Keratinocyte (primary cell): ENCODE data around the gene STS. TPM values are rescaled to one million over a fixed set of nuclear protein-coding genes. Genes with fewer than 3 reads are reported as not detected.

Source experiments
- DNase-seq: peaks from one replicate; pipeline ENCODE4 v3.0.0-alpha.2; 2011; ENCODE audit warnings: low read depth, missing footprints, low spot score
- FAIRE-seq: peaks from 2 replicates; lab custom pipeline; 2011; peaks lifted over from hg19 to GRCh38; lab: Jason Lieb, UNC
- H2AFZ ChIP-seq: 2 replicates; pipeline ENCODE4 v1.6.0; 2012; ENCODE audit warnings: low read length, control low read depth, inconsistent platforms; ENCODE audit not compliant: control insufficient read depth
- H3K27ac ChIP-seq: 2 replicates; pipeline ENCODE4 v1.5.1; 2011; ENCODE audit warnings: low read length; ENCODE audit not compliant: control insufficient read depth, insufficient read depth
- H3K27me3 ChIP-seq: 3 replicates; pipeline ENCODE4 v1.6.0; 2011; ENCODE audit warnings: low read length; ENCODE audit not compliant: control insufficient read depth, insufficient read depth; ENCODE audit errors: extremely low read depth
- H3K36me3 ChIP-seq, 2 experiments: 2 replicates in 1 of 2; 3 replicates in 1 of 2; pipeline ENCODE4 v1.5.1; 2011; ENCODE audit warnings: low read length in 2 of 2, mild to moderate bottlenecking in 1 of 2; ENCODE audit not compliant: control insufficient read depth in 2 of 2, insufficient read depth in 2 of 2; ENCODE audit errors: extremely low read depth in 1 of 2
- H3K4me1 ChIP-seq: 3 replicates; pipeline ENCODE4 v1.5.1; 2011; ENCODE audit warnings: low read length; ENCODE audit not compliant: control insufficient read depth, insufficient read depth; ENCODE audit errors: extremely low read depth
- H3K4me2 ChIP-seq: 3 replicates; pipeline ENCODE4 v1.6.0; 2011; ENCODE audit warnings: low read depth, low read length; ENCODE audit not compliant: control insufficient read depth, insufficient read depth; ENCODE audit errors: extremely low read depth
- H3K4me3 ChIP-seq, 3 experiments: fragments of 200-600 bp in 1 of 3; sonication (generic) in 1 of 3; 2 replicates in 2 of 3; 3 replicates in 1 of 3; pipeline ENCODE4 v1.5.1; 2011 to 2016; ENCODE audit warnings: low read length in 3 of 3, mild to moderate bottlenecking in 3 of 3, control low read depth in 2 of 3, inconsistent platforms in 1 of 3, low read depth in 1 of 3, mixed read lengths in 1 of 3, mixed run types in 1 of 3, moderate library complexity in 1 of 3; ENCODE audit not compliant: control insufficient read depth in 2 of 3, insufficient read depth in 2 of 3; ENCODE audit errors: extremely low read depth in 1 of 3
- H3K79me2 ChIP-seq: 2 replicates; pipeline ENCODE4 v1.6.0; 2012; ENCODE audit warnings: low read length; ENCODE audit not compliant: control insufficient read depth, insufficient read depth
- H3K9ac ChIP-seq: 3 replicates; pipeline ENCODE4 v1.6.0; 2011; ENCODE audit warnings: low read length; ENCODE audit not compliant: control insufficient read depth, insufficient read depth; ENCODE audit errors: extremely low read depth
- H3K9me1 ChIP-seq: 3 replicates; pipeline ENCODE4 v1.6.0; 2011; ENCODE audit warnings: low read length; ENCODE audit not compliant: control insufficient read depth, insufficient read depth; ENCODE audit errors: extremely low read depth
- H3K9me3 ChIP-seq: 2 replicates; pipeline ENCODE4 v1.5.1; 2012; ENCODE audit warnings: low read depth, low read length; ENCODE audit not compliant: control insufficient read depth
- H4K20me1 ChIP-seq: 3 replicates; pipeline ENCODE4 v1.6.0; 2011; ENCODE audit warnings: low read length; ENCODE audit not compliant: control insufficient read depth, insufficient read depth; ENCODE audit errors: extremely low read depth
- EZH2 ChIP-seq: IDR thresholded peaks from one replicate; pipeline ENCODE4 v1.6.1; 2012; ENCODE audit warnings: inconsistent platforms, mild to moderate bottlenecking, low read length, moderate library complexity
- dilution Hi-C: fragments of 300-500 bp; cut with MboI; formaldehyde crosslinking; loops from one replicate; pipeline ENCODE4 v1.7.0; 2020; ENCODE audit warnings: low sequenced_read_pairs; ENCODE audit not compliant: extremely low pct_ligation_motif_present
- polyA plus RNA-seq, 5 experiments: library from polyadenylated mRNA; depleted of rRNA in 3 of 5; stranded (reverse) in 3 of 5; stranded (forward) in 1 of 5; unstranded in 1 of 5; fragments of >200 nt; gene quantifications; 1 replicate in 1 of 5; 2 replicates in 3 of 5; 3 replicates in 1 of 5; pipeline versions ENCODE4 v1.2.1 to v1.2.3, GENCODE V29; 2011 to 2012; ENCODE audit warnings: missing spikeins in 2 of 5, low read depth in 1 of 5, low replicate concordance in 1 of 5
- TF ChIP-seq, protein P1 (sequence below), 3 experiments: IDR thresholded peaks in 1 of 3; conservative IDR thresholded peaks in 1 of 3; optimal IDR thresholded peaks in 1 of 3; 2 replicates in 2 of 3; 3 replicates in 1 of 3; pipeline versions ENCODE3 to v1.5.1; 2011; ENCODE audit warnings: low read length in 3 of 3, mild to moderate bottlenecking in 3 of 3, moderate library complexity in 2 of 3, control low read depth in 1 of 3, inconsistent platforms in 1 of 3; ENCODE audit not compliant: insufficient read depth in 2 of 3; ENCODE audit errors: extremely low read depth in 1 of 3

STS gene
- polyA plus RNA-seq, 1 donor (not counting 4 experiments of a cell fraction or from before 2014, with no cell fraction given) = 2.9 TPM

DNA sequence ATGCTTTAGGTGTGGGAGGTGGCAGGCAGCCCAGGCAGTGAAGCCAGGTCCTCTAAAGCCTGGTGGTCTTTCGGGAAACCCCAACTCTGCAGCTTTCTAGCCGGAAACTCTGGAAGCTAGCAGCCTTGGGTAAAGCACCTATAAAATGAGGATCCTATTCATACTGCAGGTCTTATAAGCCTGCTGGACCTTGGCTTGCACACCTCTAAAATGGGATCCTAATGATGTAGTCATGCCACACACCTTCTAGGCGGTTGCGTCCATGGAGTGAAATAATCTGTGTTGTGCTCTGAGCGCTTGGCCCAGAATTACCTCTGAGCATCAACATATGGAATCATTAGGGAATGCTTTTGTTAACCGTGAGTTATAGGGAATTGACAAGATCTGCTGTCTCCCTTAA is 36.0 kb upstream of the STS start:
- Histone ChIP-seq H3K36me3 (peaks cover 0 to 7% of the 10 kb centered on the region in 2 experiments), H3K79me2 (peaks cover 9% of the 10 kb centered on the region), H3K9ac (no peak overlapping the region), H3K9me1 (no peaks in the 10 kb centered on the region), H3K27me3 (no peaks in the 10 kb centered on the region), H3K9me3 (no peaks in the 10 kb centered on the region), H2AFZ (no peak overlapping the region), H3K4me1 (peaks cover 11% of the 10 kb centered on the region), H3K4me3 (no peak overlapping the region), H3K4me2 (no peak overlapping the region), H3K27ac (no peak overlapping the region), H4K20me1 (peaks cover 4% of the 10 kb centered on the region)
- DNase-seq (no peak), FAIRE-seq (no peak)
- TF ChIP-seq, protein P1, sequence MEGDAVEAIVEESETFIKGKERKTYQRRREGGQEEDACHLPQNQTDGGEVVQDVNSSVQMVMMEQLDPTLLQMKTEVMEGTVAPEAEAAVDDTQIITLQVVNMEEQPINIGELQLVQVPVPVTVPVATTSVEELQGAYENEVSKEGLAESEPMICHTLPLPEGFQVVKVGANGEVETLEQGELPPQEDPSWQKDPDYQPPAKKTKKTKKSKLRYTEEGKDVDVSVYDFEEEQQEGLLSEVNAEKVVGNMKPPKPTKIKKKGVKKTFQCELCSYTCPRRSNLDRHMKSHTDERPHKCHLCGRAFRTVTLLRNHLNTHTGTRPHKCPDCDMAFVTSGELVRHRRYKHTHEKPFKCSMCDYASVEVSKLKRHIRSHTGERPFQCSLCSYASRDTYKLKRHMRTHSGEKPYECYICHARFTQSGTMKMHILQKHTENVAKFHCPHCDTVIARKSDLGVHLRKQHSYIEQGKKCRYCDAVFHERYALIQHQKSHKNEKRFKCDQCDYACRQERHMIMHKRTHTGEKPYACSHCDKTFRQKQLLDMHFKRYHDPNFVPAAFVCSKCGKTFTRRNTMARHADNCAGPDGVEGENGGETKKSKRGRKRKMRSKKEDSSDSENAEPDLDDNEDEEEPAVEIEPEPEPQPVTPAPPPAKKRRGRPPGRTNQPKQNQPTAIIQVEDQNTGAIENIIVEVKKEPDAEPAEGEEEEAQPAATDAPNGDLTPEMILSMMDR (optimal IDR thresholded peaks at IDR 0.05 in 1 of 3, IDR thresholded peaks at IDR 0.05 in 1 of 3, conservative IDR thresholded peaks at IDR 0.05 in 1 of 3; ENCODE audit: extremely low read depth in 1 of 3, insufficient read depth in 2 of 3, low read length in 3 of 3) = no peak
- TF ChIP-seq EZH2 = no peak
- dilution Hi-C loops = no loop called here

- no peaks in the 10 kb centered on the region for H3K9me1 ChIP-seq
- FAIRE-seq = no peak
- dilution Hi-C loops = no loop called here
Measured at GRCh38 chrX:7112071-7112470, 35.4 kb upstream of the STS start.

More at GRCh38 chrX:7112071-7112470, 35.4 kb upstream of the STS start:
- H3K79me2 ChIP-seq = peaks cover 9% of the 10 kb centered on the region
- H3K9ac ChIP-seq = no peak overlapping the region
- peaks cover 1 to 4% of the 10 kb centered on the region in 2 experiments for H3K36me3 ChIP-seq
- H2AFZ ChIP-seq = no peak overlapping the region
- H4K20me1 ChIP-seq = peaks cover 4% of the 10 kb centered on the region
- no peak overlapping the region for H3K4me2 ChIP-seq
- DNase-seq = no peak
- no peak for TF ChIP-seq EZH2
- TF ChIP-seq, protein P1 (optimal IDR thresholded peaks at IDR 0.05 in 1 of 3, IDR thresholded peaks at IDR 0.05 in 1 of 3, conservative IDR thresholded peaks at IDR 0.05 in 1 of 3; ENCODE audit: extremely low read depth in 1 of 3, insufficient read depth in 2 of 3, low read length in 3 of 3) = no peak
- no peaks in the 10 kb centered on the region for H3K27me3 ChIP-seq
- H3K9me3 ChIP-seq = no peaks in the 10 kb centered on the region
- H3K27ac ChIP-seq = no peak overlapping the region
- no peak overlapping the region for H3K4me3 ChIP-seq
- H3K4me1 ChIP-seq = peaks cover 11% of the 10 kb centered on the region
